HepG2 (cell line): ENCODE results near the gene OCLN. TPM values are rescaled to one million over a fixed set of nuclear protein-coding genes. Genes with fewer than 3 reads are reported as not detected.

Source experiments
- ATAC-seq: fragments of 200-7000 bp; cut with Tn5 transposase; 3 replicates; pipeline ENCODE4 v1.9.1; 2020; ENCODE audit warnings: mild to moderate bottlenecking, moderate library complexity
- BruUV-seq: library from RNA; stranded (reverse); fragments of 400-500 nt; replicated peaks from 2 replicates; lab custom pipeline; 2021; lab: Mats Ljungman, UMichigan
- CTCF ChIA-PET: fragments of 300-600 bp; formaldehyde crosslinking; extraction: SDS; loops from one replicate; lab custom pipeline; 2021; ENCODE audit warnings: low total read pairs, inconsistent platforms, low intra/inter-chr PET ratio; lab: Yijun Ruan, JAX
- POLR2A ChIA-PET: fragments of 350-600 bp; sonication (Branson Sonifier 250); formaldehyde crosslinking; loops from one replicate; lab custom pipeline; 2020; ENCODE audit warnings: antibody characterized with exemption, inconsistent platforms; lab: Yijun Ruan, JAX
- DNase-seq: peaks from one replicate; pipeline ENCODE4 v3.0.0-alpha.2; 2015; ENCODE audit warnings: low spot score
- FAIRE-seq: peaks from 3 replicates; lab custom pipeline; 2011; peaks lifted over from hg19 to GRCh38; lab: Jason Lieb, UNC
- H2AFZ ChIP-seq: one replicate; pipeline ENCODE4 v1.6.1; 2011; ENCODE audit warnings: low read length, inconsistent platforms
- H3K27ac ChIP-seq: fragments of 300-600 bp; 3 replicates; pipeline ENCODE4 v1.8.0; 2011; ENCODE audit warnings: mixed run types, mild to moderate bottlenecking, mixed read lengths, low read length, inconsistent platforms; ENCODE audit not compliant: insufficient read depth; ENCODE audit errors: extremely low read length
- H3K27me3 ChIP-seq, 2 experiments: fragments of 200-600 bp in 1 of 2; 2 replicates in 1 of 2; 3 replicates in 1 of 2; pipeline versions ENCODE4 v1.6.0 to v1.8.0; 2011; ENCODE audit warnings: low read length in 2 of 2, mild to moderate bottlenecking in 2 of 2, moderate library complexity in 2 of 2, inconsistent platforms in 1 of 2; ENCODE audit not compliant: insufficient read depth in 2 of 2, control insufficient read depth in 1 of 2
- H3K36me3 ChIP-seq, 2 experiments: fragments of 200-600 bp in 1 of 2; replicated peaks in 1 of 2; 2 replicates in 1 of 2; 3 replicates in 1 of 2; pipeline versions ENCODE4 v1.5.1 to v1.8.0; 2011; ENCODE audit warnings: low read length in 2 of 2, inconsistent platforms in 1 of 2; ENCODE audit not compliant: insufficient read depth in 2 of 2, control insufficient read depth in 1 of 2
- H3K4me1 ChIP-seq: 2 replicates; pipeline ENCODE4 v1.5.1; 2012; ENCODE audit warnings: low read length, inconsistent platforms; ENCODE audit not compliant: insufficient read depth
- H3K4me2 ChIP-seq: 2 replicates; pipeline ENCODE4 v1.6.0; 2011; ENCODE audit warnings: low read depth, low read length, inconsistent platforms
- H3K4me3 ChIP-seq, 3 experiments: fragments of 200-600 bp in 1 of 3; sonication (generic), shearing (Covaris generic) in 1 of 3; replicated peaks in 1 of 3; 2 replicates each; pipeline ENCODE4 v1.5.1; 2011 to 2016; ENCODE audit warnings: low read length in 3 of 3, inconsistent platforms in 2 of 3, low read depth in 2 of 3, mild to moderate bottlenecking in 2 of 3, control low read depth in 1 of 3, mixed read lengths in 1 of 3; ENCODE audit not compliant: insufficient read depth in 1 of 3
- H3K79me2 ChIP-seq: one replicate; pipeline ENCODE4 v1.6.1; 2011; ENCODE audit warnings: low read length, inconsistent platforms; ENCODE audit not compliant: insufficient read depth
- H3K9ac ChIP-seq: 2 replicates; pipeline ENCODE4 v1.6.0; 2011; ENCODE audit warnings: mild to moderate bottlenecking, low read depth, low read length, inconsistent platforms; ENCODE audit not compliant: insufficient read depth
- H3K9me3 ChIP-seq: 2 replicates; pipeline ENCODE4 v1.5.1; 2012; ENCODE audit warnings: mild to moderate bottlenecking, low read length
- H4K20me1 ChIP-seq: 2 replicates; pipeline ENCODE4 v1.6.0; 2011; ENCODE audit warnings: inconsistent platforms, mild to moderate bottlenecking, low read length, moderate library complexity; ENCODE audit not compliant: insufficient read depth
- ATF7 ChIP-seq, 2 experiments: fragments of 450-650 bp in 1 of 2; sonication (generic) in 1 of 2; formaldehyde crosslinking in 1 of 2; IDR thresholded peaks; 2 replicates each; pipeline versions ENCODE4 v1.4.0 to v1.6.1; 2016 to 2020; ENCODE audit warnings: antibody characterized with exemption in 1 of 2, mild to moderate bottlenecking in 1 of 2, missing genetic modification reagents in 1 of 2
- CREB1 ChIP-seq, 2 experiments: fragments of 450-650 bp in 1 of 2; IDR thresholded peaks; 2 replicates each; pipeline ENCODE4 v1.6.1; 2016 to 2017; ENCODE audit warnings: control low read depth in 1 of 2, mild to moderate bottlenecking in 1 of 2, missing compliant biosample characterization in 1 of 2, missing genetic modification characterization in 1 of 2
- HMGA1 ChIP-seq: sonication (generic); formaldehyde crosslinking; conservative IDR thresholded peaks from 2 replicates; pipeline ENCODE4 v1.4.0; 2020; ENCODE audit warnings: missing genetic modification reagents
- ISX ChIP-seq: sonication (generic); formaldehyde crosslinking; conservative IDR thresholded peaks from 2 replicates; pipeline ENCODE4 v1.5.0; 2020; ENCODE audit warnings: missing genetic modification reagents
- NR3C1 ChIP-seq: sonication (generic); formaldehyde crosslinking; IDR thresholded peaks from 2 replicates; pipeline ENCODE4 v1.4.0; 2020; ENCODE audit warnings: missing genetic modification reagents
- ZNF572 ChIP-seq: sonication (generic); formaldehyde crosslinking; IDR thresholded peaks from 2 replicates; pipeline ENCODE4 v1.5.1; 2020; ENCODE audit warnings: mild to moderate bottlenecking, missing genetic modification reagents
- ZSCAN21 ChIP-seq: sonication (generic); formaldehyde crosslinking; IDR thresholded peaks from 2 replicates; pipeline ENCODE4 v1.8.0; 2022; ENCODE audit warnings: mild to moderate bottlenecking, missing genetic modification reagents, moderate library complexity, borderline replicate concordance
- WGBS: methylation state at CpG from one replicate; pipeline ENCODE4 v1.1.6; 2017; ENCODE audit warnings: low lambda C conversion rate; 5-methylcytosine and 5-hydroxymethylcytosine counted together
- in situ Hi-C: cut with HindIII; loops from 2 replicates; pipeline ENCODE4 v1.10.0; 2017; ENCODE audit warnings: low pct_unique_long_range_greater_than_20kb; ENCODE audit not compliant: extremely low pct_ligation_motif_present
- intact Hi-C: fragments of 100-400 bp; cut with micrococcal nuclease; formaldehyde crosslinking; loops from one replicate; pipeline ENCODE4 v1.10.0; 2022; ENCODE audit not compliant: unreplicated experiment
- polyA plus RNA-seq, 8 experiments: library from polyadenylated mRNA; depleted of rRNA in 3 of 8; stranded (reverse) in 7 of 8; unstranded in 1 of 8; fragments of >200 nt; fragmentation: Illumina TruSeq in 4 of 8; extraction: Trizol in 4 of 8; gene quantifications; 2 replicates each; pipeline versions ENCODE4 v1.2.1 to v1.2.3, GENCODE V29; 2011 to 2016; ENCODE audit warnings: low read depth in 4 of 8, missing spikeins in 1 of 8, mixed read lengths in 1 of 8; ENCODE audit not compliant: insufficient read depth in 1 of 8
- total RNA-seq, 5 experiments: library from RNA; depleted of rRNA; stranded (reverse); fragments of >200 nt; fragmentation: Illumina TruSeq; extraction: Trizol; gene quantifications; 2 replicates each; pipeline ENCODE4 v1.2.3, GENCODE V29; 2016; ENCODE audit warnings: low read depth in 1 of 5
- TF ChIP-seq, protein P1 (sequence below): sonication (generic); formaldehyde crosslinking; IDR thresholded peaks from 2 replicates; pipeline ENCODE4 v1.4.0; 2020; ENCODE audit warnings: missing genetic modification reagents
- TF ChIP-seq, protein P2 (sequence below): sonication (generic); formaldehyde crosslinking; IDR thresholded peaks from 2 replicates; pipeline ENCODE4 v1.4.0; 2020; ENCODE audit warnings: mild to moderate bottlenecking, missing genetic modification reagents
- TF ChIP-seq, protein P3 (sequence below): sonication (generic); formaldehyde crosslinking; IDR thresholded peaks from 2 replicates; pipeline ENCODE4 v1.4.0; 2020; ENCODE audit warnings: missing genetic modification reagents, mild to moderate bottlenecking, borderline replicate concordance
- TF ChIP-seq, protein P4 (sequence below): sonication (generic); formaldehyde crosslinking; IDR thresholded peaks from 2 replicates; pipeline ENCODE4 v1.5.0; 2020; ENCODE audit warnings: missing genetic modification reagents

The OCLN gene
- total and polyA plus RNA-seq, 2 of the 13 experiments (the other 11 are each of a cell fraction or from before 2014, with no cell fraction given), result 24.1 to 34.8 TPM

DNA sequence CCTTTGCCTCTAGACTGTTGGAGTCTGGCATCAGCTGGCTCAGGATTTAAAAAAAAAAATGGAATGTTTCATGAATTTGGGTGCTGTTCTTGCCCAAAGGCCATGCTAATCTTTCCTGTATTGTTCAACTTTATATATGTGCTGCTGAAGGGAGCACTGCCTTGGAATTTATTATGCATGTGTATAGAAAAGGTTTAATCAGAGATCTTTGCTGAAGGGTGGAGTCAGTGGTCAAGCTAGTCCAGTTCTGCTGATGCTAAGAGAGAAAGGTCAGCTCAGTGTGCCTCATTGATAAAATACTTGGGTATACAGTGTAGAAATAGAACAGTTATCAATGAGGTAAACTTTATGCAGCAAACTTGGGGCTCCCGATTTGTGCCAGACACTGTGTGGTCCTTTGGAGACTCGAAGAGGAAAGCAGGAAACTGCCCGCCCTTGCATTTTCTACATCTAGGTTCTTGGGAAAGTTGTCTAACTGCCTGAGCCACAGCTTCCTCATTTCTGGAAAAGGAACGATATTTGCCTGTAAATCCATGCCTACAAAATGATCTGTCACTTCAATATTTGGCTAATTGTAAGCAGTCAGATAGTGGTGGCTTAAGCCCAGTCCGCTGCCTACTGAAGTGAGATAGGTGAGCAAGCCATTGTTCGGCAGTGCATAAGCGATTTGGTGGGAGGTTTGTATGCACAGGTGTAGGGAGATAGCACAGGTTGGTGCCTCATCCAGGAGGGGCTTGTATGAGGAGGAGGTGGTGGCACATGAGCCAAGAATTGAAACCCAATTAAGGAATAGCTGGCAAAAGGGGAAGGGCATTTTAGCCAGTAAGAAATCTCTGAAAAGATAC, 38.2 kb downstream of the OCLN start (continued):
- TF ChIP-seq, protein P1, sequence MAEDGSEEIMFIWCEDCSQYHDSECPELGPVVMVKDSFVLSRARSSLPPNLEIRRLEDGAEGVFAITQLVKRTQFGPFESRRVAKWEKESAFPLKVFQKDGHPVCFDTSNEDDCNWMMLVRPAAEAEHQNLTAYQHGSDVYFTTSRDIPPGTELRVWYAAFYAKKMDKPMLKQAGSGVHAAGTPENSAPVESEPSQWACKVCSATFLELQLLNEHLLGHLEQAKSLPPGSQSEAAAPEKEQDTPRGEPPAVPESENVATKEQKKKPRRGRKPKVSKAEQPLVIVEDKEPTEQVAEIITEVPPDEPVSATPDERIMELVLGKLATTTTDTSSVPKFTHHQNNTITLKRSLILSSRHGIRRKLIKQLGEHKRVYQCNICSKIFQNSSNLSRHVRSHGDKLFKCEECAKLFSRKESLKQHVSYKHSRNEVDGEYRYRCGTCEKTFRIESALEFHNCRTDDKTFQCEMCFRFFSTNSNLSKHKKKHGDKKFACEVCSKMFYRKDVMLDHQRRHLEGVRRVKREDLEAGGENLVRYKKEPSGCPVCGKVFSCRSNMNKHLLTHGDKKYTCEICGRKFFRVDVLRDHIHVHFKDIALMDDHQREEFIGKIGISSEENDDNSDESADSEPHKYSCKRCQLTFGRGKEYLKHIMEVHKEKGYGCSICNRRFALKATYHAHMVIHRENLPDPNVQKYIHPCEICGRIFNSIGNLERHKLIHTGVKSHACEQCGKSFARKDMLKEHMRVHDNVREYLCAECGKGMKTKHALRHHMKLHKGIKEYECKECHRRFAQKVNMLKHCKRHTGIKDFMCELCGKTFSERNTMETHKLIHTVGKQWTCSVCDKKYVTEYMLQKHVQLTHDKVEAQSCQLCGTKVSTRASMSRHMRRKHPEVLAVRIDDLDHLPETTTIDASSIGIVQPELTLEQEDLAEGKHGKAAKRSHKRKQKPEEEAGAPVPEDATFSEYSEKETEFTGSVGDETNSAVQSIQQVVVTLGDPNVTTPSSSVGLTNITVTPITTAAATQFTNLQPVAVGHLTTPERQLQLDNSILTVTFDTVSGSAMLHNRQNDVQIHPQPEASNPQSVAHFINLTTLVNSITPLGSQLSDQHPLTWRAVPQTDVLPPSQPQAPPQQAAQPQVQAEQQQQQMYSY (CRISPR knock-in tag), result no peak
- no peak for TF ChIP-seq ZNF572 (CRISPR knock-in tag)

DNA sequence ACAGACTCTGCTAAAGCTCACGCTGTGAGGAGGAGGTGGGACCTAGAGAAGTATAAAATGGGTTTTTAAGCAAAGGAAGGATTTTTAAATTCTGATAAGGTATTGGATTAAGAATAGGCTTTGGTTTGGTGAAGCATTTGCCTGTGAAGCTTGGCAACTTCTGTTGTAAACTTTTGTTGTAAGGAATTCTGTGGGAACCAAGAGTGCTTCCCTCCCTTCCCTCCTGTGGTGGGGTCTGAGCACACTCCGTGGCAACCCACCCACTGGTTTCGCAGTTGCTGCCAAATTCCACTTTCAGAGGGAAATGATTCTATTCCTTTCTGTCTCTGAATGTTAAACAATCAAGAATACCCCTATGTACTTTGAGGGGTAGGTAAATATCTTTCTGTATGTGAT, 38.8 kb downstream of the OCLN start:
- Histone ChIP-seq H3K27me3 (no peaks in the 10 kb centered on the region), H3K9ac (no peak overlapping the region), H2AFZ (no peak overlapping the region), H3K36me3 (peaks cover 0 to 12% of the 10 kb centered on the region in 2 experiments; a peak in 1 of 5 replicates), H3K9me3 (no peaks in the 10 kb centered on the region), H3K4me3 (no peak overlapping the region), H3K27ac (no peak overlapping the region), H3K4me2 (no peak overlapping the region), H3K4me1 (no peaks in the 10 kb centered on the region), H3K79me2 (no peaks in the 10 kb centered on the region), H4K20me1 (no peaks in the 10 kb centered on the region)
- POLR2A ChIA-PET, result no interaction called here
- DNase-seq (no peak), ATAC-seq (no peak), FAIRE-seq (no peak)
- WGBS, result 95% methylated on average over 3 of the region's 3 CpGs
- intact Hi-C loops (no loop called here), in situ Hi-C loops (no loop called here)
- BruUV-seq, result no TSS peak
- CTCF ChIA-PET, result no interaction called here
- TF ChIP-seq CREB1 (IDR thresholded peaks at IDR 0.05), result no peak
- no peak for TF ChIP-seq CREB1 (CRISPR knock-in tag; IDR thresholded peaks at IDR 0.05)
- no peak for TF ChIP-seq ATF7 (IDR thresholded peaks at IDR 0.05)
- no peak for TF ChIP-seq ATF7 (CRISPR knock-in tag; IDR thresholded peaks at IDR 0.05)
- TF ChIP-seq, protein P2, sequence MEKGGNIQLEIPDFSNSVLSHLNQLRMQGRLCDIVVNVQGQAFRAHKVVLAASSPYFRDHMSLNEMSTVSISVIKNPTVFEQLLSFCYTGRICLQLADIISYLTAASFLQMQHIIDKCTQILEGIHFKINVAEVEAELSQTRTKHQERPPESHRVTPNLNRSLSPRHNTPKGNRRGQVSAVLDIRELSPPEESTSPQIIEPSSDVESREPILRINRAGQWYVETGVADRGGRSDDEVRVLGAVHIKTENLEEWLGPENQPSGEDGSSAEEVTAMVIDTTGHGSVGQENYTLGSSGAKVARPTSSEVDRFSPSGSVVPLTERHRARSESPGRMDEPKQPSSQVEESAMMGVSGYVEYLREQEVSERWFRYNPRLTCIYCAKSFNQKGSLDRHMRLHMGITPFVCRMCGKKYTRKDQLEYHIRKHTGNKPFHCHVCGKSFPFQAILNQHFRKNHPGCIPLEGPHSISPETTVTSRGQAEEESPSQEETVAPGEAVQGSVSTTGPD (CRISPR knock-in tag), result no peak
- no peak for TF ChIP-seq HMGA1 (CRISPR knock-in tag)
- TF ChIP-seq, protein P3, sequence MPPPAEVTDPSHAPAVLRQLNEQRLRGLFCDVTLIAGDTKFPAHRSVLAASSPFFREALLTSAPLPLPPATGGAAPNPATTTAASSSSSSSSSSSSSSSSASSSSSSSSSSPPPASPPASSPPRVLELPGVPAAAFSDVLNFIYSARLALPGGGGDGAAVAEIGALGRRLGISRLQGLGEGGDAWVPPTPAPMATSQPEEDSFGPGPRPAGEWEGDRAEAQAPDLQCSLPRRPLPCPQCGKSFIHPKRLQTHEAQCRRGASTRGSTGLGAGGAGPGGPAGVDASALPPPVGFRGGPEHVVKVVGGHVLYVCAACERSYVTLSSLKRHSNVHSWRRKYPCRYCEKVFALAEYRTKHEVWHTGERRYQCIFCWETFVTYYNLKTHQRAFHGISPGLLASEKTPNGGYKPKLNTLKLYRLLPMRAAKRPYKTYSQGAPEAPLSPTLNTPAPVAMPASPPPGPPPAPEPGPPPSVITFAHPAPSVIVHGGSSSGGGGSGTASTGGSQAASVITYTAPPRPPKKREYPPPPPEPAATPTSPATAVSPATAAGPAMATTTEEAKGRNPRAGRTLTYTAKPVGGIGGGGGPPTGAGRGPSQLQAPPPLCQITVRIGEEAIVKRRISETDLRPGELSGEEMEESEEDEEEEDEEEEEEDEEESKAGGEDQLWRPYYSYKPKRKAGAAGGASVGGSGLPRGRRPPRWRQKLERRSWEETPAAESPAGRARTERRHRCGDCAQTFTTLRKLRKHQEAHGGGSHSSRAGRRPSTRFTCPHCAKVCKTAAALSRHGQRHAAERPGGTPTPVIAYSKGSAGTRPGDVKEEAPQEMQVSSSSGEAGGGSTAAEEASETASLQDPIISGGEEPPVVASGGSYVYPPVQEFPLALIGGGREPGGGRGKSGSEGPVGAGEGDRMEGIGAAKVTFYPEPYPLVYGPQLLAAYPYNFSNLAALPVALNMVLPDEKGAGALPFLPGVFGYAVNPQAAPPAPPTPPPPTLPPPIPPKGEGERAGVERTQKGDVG, result no peak
- TF ChIP-seq, protein P4, sequence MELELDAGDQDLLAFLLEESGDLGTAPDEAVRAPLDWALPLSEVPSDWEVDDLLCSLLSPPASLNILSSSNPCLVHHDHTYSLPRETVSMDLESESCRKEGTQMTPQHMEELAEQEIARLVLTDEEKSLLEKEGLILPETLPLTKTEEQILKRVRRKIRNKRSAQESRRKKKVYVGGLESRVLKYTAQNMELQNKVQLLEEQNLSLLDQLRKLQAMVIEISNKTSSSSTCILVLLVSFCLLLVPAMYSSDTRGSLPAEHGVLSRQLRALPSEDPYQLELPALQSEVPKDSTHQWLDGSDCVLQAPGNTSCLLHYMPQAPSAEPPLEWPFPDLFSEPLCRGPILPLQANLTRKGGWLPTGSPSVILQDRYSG (CRISPR knock-in tag), result no peak
- TF ChIP-seq ZSCAN21 (CRISPR knock-in tag), result no peak
- no peak for TF ChIP-seq ISX (CRISPR knock-in tag)
- no peak for TF ChIP-seq NR3C1 (CRISPR knock-in tag)
